D341Med (cell line): ENCODE data around the gene ZNF732.
"Not testable (repeated sequence)": the region's sequence is repeated elsewhere in the genome, so short reads cannot be mapped to it uniquely, and the experiment has no call there.

Experiments
- DNase-seq: peaks from one replicate; pipeline ENCODE4 v3.0.0; 2012; ENCODE audit warnings: low spot score

The ZNF732 gene

DNA sequence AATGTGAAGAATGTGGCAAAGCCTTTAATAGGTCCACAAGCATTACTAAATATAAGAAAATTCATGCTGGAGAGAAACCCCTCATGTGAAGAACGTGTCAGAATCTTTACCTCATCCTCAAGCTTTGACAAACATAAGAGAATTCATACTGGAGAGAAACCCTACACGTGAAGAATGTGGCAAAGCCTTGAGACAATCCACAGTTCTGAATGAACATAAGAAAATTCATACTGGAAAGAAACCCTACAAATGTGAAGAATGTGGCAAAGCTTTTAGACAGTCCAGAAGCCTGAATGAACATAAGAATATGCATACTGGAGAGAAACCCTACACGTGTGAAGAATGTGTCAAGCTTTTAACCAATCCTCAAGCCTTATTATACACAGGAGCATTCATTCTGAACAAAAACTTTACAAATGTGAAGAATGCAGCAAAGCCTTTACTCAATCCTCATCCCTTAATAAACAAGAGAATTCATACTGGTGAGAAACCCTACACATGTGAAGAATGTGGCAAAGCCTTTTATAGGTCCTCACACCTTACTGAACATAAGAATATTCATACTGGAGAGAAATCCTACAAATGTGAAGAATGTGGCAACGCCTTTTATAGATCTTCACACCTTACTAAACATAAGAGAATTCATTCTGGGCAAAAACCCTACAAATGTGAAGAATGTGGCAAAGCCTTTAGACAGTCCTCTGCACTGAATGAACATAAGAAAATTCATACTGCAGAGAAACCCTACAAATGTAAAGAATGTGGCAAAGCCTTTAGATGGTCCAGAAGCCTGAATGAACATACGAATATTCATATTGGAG, 51.1 kb downstream of the ZNF732 start:
- DNase-seq, result no peak

DNA sequence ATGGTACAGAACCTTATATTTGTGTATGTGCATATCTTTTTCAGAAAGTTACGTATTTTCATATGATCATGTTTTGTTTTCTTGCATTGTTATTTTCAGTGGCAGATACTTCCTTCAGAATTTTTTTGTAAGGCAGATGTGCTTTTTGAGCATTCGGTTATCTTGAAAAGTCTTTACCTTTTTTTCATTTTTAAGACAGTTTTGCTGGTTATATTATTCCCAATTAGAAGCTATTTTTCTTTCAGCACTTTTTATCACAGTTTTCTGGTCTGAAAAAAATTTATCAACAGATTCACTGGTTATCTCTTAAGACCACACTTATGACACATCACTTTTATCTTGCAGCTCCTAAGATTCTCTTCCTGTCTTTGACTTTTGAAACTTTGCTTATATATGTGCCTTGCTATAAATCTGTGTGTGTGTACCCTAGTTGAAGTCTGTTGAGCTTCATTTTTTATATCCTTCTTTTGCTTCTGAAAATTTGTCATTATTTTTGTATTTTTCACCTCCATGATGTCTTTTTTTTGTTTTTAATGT, 53.1 kb downstream of the ZNF732 start:
- DNase-seq, result no peak

- peak; percentile 61 for DNase-seq
Observed at GRCh38 chr4:244471-244870, 60.8 kb downstream of the ZNF732 start.

GRCh38 chr4:243426-243825, 61.8 kb downstream of the ZNF732 start:
- DNase-seq, result peak; percentile 58

DNA sequence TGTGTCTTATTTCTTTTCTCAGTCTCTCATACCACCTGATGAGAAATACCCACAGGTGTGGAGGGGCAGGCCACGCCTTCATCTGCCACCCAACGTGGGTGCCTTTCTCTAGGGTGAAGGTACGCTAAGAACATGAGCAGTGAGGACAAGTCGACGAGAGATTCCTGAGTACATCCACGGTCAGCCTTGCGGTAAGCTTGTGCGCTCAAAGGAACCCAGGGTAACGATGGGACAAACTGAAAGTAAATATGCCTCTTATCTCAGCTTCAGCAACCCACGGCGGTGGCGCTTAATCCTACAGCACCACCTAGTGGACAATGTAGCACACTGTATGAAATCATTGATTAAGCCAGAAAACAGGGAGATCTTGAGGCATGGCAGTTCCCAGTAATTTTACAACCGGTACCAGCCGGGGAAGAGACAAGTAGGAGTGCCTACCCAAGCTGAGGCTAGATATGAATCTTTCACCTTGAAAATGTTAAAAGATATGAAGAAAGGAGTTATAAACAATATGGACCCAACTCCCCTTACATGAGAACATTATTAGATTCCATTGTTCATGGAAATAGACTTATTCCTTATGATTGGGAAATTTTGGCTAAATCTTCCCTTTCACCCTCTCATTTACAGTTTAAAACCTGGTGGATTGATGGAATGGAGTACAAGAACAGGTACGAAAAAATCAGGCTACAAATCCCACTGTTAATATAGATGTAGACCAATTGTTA, 63.0 kb downstream of the ZNF732 start:
- DNase-seq, result peak; percentile 70

DNA sequence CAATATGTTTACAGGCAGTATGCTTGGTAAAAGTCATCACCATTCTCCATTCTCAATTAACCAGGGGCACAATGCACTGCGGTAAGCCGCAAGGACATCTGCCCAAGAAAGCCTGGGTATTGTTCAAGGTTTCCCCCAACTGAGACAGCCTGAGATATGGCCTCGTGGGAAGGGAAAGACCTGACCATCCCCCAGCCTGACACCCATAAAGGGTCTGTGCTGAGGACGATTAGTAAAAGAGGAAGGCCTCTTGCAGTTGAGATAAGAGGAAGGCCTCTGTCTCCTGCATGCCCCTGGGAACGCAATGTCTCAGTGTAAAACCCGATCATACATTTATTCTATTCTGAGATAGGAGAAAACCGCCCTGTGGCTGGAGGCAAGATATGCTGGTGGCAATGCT, 63.9 kb downstream of the ZNF732 start:
- DNase-seq, result not testable (repeated sequence)

GRCh38 chr4:236028-236427, 69.2 kb downstream of the ZNF732 start:
- no peak for DNase-seq

DNA sequence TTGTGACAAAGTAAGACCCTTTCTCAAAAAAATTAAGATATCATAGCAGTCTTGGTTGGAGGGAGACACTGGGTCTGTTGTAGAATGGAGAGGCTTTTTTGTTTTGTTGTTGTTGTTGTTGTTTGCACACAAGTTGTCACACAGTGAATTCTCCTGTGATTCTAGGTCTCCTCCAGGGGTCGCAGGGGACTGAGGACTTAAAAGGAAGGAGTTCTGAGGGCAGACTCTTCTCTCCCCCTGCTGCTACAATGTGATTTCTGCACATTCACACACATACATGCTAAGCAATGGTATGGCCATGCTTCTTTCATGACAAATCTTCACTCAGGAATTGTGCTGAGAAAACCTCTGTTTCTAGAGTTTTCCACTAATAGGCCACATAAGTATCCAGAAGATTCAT, 71.1 kb downstream of the ZNF732 start:
- no peak for DNase-seq

GRCh38 chr4:223913-224497, 81.3 kb downstream of the ZNF732 start:
- DNase-seq, result no peak
